AG04450 (cell line): ENCODE measurements around the gene SCUBE1. TPM values are rescaled to one million over a fixed set of nuclear protein-coding genes. Genes with fewer than 3 reads are reported as not detected.

ENCODE experiments used
- CTCF ChIA-PET: fragments of 300-600, 350-600 bp; formaldehyde crosslinking; extraction: SDS; loops from one replicate; lab custom pipeline; 2022; ENCODE audit warnings: antibody characterized with exemption, inconsistent platforms; lab: Charles Lee
- POLR2A ChIA-PET: fragments of 350-600 bp; formaldehyde crosslinking; extraction: SDS; loops from one replicate; lab custom pipeline; 2021; ENCODE audit warnings: antibody characterized with exemption, inconsistent platforms; lab: Yijun Ruan, JAX
- DNase-seq: peaks from one replicate; pipeline ENCODE4 v3.0.0-alpha.2; 2011; ENCODE audit warnings: low read depth, low spot score
- H3K27ac ChIP-seq: one replicate; pipeline ENCODE4 v1.5.1; 2012; ENCODE audit warnings: low read depth, low read length, control low read depth
- H3K27me3 ChIP-seq: one replicate; pipeline ENCODE4 v1.6.0; 2012; ENCODE audit warnings: low read length; ENCODE audit not compliant: control insufficient read depth, insufficient read depth
- H3K4me3 ChIP-seq: 2 replicates; pipeline ENCODE4 v1.5.1; 2011; ENCODE audit warnings: mild to moderate bottlenecking, low read depth, low read length, control low read depth
- H3K9me3 ChIP-seq: 2 replicates; pipeline ENCODE4 v1.5.1; 2012; ENCODE audit warnings: low read length; ENCODE audit not compliant: control insufficient read depth, insufficient read depth
- polyA plus RNA-seq: library from polyadenylated mRNA; depleted of rRNA; stranded (reverse); fragments of >200 nt; gene quantifications from 2 replicates; pipeline ENCODE4 v1.2.3, GENCODE V29; 2011
- TF ChIP-seq, protein P1 (sequence below): IDR thresholded peaks from 2 replicates; pipeline ENCODE4 v1.5.1; 2011; ENCODE audit warnings: low read depth, low read length, control low read depth, inconsistent platforms

The SCUBE1 gene
- polyA plus RNA-seq, 1 experiment, result not detected

- H3K4me3 ChIP-seq, result no peak overlapping the region
- H3K27ac ChIP-seq, result no peak overlapping the region
- H3K9me3 ChIP-seq, result no peaks in the 10 kb centered on the region
- H3K27me3 ChIP-seq, result peaks cover 7% of the 10 kb centered on the region
- POLR2A ChIA-PET, result no interaction called here
- no peak for DNase-seq
- CTCF ChIA-PET, result interaction anchor here (1.9 kb wide), 1 partner anchor 160 kb away, joined by 8 read pairs; no protein-coding TSS in a partner anchor
- TF ChIP-seq, protein P1, sequence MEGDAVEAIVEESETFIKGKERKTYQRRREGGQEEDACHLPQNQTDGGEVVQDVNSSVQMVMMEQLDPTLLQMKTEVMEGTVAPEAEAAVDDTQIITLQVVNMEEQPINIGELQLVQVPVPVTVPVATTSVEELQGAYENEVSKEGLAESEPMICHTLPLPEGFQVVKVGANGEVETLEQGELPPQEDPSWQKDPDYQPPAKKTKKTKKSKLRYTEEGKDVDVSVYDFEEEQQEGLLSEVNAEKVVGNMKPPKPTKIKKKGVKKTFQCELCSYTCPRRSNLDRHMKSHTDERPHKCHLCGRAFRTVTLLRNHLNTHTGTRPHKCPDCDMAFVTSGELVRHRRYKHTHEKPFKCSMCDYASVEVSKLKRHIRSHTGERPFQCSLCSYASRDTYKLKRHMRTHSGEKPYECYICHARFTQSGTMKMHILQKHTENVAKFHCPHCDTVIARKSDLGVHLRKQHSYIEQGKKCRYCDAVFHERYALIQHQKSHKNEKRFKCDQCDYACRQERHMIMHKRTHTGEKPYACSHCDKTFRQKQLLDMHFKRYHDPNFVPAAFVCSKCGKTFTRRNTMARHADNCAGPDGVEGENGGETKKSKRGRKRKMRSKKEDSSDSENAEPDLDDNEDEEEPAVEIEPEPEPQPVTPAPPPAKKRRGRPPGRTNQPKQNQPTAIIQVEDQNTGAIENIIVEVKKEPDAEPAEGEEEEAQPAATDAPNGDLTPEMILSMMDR, result no peak
Measured at GRCh38 chr22:43389227-43389836, 46.2 kb upstream of the SCUBE1 start.

DNA sequence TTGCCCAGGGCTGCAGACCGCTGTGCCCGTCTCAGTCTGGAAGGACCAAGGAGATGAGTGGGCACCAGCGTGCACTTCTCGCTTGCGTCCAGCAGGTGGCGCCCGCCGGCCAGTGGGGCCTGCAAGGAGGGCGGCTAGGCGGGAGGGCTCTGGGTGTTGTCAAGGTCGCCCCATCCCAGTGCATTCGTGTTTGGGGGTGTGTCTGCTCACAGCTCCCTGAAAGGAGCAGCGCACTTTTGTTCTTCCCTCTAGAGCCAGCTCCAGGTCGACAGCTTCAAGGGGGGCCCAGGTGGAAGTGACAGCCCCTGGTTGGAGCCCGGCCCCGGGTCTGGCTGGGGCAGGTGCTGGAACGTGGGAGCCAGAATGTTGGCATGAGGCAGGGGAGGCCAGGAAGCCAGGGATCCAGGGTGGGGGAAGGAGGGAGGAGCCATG lies 45.3 kb upstream of the SCUBE1 start:
- CTCF ChIA-PET, result interaction anchor here (0.6 to 1.9 kb wide), 17 partner anchors 9 to 496 kb away, joined by 3 to 9 read pairs (median 3); no protein-coding TSS in a partner anchor
- H3K4me3 ChIP-seq, result no peak overlapping the region

GRCh38 chr22:43387815-43388214 lies 44.6 kb upstream of the SCUBE1 start:
- no peak overlapping the region for H3K4me3 ChIP-seq
- ChIA-PET CTCF (interaction anchor here (0.6 to 1.9 kb wide), 21 partner anchors 9 to 805 kb away, joined by 3 to 9 read pairs (median 3); no protein-coding TSS in a partner anchor), POLR2A (no interaction called here)
- TF ChIP-seq, protein P1, result no peak
- no peak overlapping the region for H3K27ac ChIP-seq
- H3K9me3 ChIP-seq, result no peaks in the 10 kb centered on the region
- DNase-seq, result no peak
- H3K27me3 ChIP-seq, result peaks cover 7% of the 10 kb centered on the region

More for the DNA sequence above, 45.3 kb upstream of the SCUBE1 start:
- H3K27me3 ChIP-seq, result peaks cover 7% of the 10 kb centered on the region
- POLR2A ChIA-PET, result no interaction called here
- TF ChIP-seq, protein P1, result peak; percentile 94
- no peaks in the 10 kb centered on the region for H3K9me3 ChIP-seq
- DNase-seq, result no peak
- H3K27ac ChIP-seq, result no peak overlapping the region

GRCh38 chr22:43385770-43386641 lies 42.8 kb upstream of the SCUBE1 start:
- Histone ChIP-seq H3K27ac (no peak overlapping the region), H3K9me3 (no peaks in the 10 kb centered on the region), H3K27me3 (peaks cover 4% of the 10 kb centered on the region), H3K4me3 (no peak overlapping the region)
- ChIA-PET CTCF (interaction anchor here (0.8 to 4.8 kb wide), 12 partner anchors 8 to 499 kb away, joined by 3 to 43 read pairs (median 4); no protein-coding TSS in a partner anchor), POLR2A (interaction anchor here (0.7 kb wide), 1 partner anchor 140 kb away, joined by 9 read pairs; no protein-coding TSS in a partner anchor)
- TF ChIP-seq, protein P1, result peak; percentile 95
- DNase-seq, result peak; percentile 36
